Uterus (tissue), 4 donors: ENCODE data around the gene C5. TPM values are rescaled to one million over a fixed set of nuclear protein-coding genes. Genes with fewer than 3 reads are reported as not detected.

Experiments used
- DNase-seq, 2 donors: peaks; one replicate each; pipeline ENCODE4 v3.0.0-alpha.2; 2019 to 2020
- H3K27ac ChIP-seq, 2 donors: fragments of 200-600 bp; sonication (generic); 1 replicate in 1 of 2; 2 replicates in 1 of 2; pipeline ENCODE4 v1.5.1; 2016 to 2018
- H3K27me3 ChIP-seq, 2 donors: fragments of 200-600 bp; sonication (generic); one replicate each; pipeline ENCODE4 v1.5.1; 2018 to 2019; ENCODE audit warnings: control low read depth in 1 of 2
- H3K36me3 ChIP-seq, 2 donors: fragments of 200-600 bp; sonication (generic); one replicate each; pipeline ENCODE4 v1.5.1; 2019; ENCODE audit warnings: control low read depth in 1 of 2
- H3K4me1 ChIP-seq, 2 donors: fragments of 200-600 bp; sonication (generic); one replicate each; pipeline ENCODE4 v1.5.1; 2018 to 2019; ENCODE audit warnings: control low read depth in 1 of 2
- H3K4me3 ChIP-seq, 2 donors: fragments of 200-600 bp; sonication (generic); 1 replicate in 1 of 2; 2 replicates in 1 of 2; pipeline ENCODE4 v1.5.1; 2018 to 2019; ENCODE audit warnings: mild to moderate bottlenecking in 1 of 2
- H3K9me3 ChIP-seq, 2 donors: fragments of 200-600 bp; sonication (generic); one replicate each; pipeline ENCODE4 v1.5.1; 2019; ENCODE audit warnings: control low read depth in 1 of 2
- POLR2A ChIP-seq, 2 donors: fragments of 450-650 bp; IDR thresholded peaks; one replicate each; pipeline ENCODE4 v1.6.1; 2016; ENCODE audit warnings: antibody characterized with exemption in 2 of 2, mild to moderate bottlenecking in 1 of 2, moderate library complexity in 1 of 2
- intact Hi-C: fragments of 100-400 bp; cut with DNase I; formaldehyde crosslinking; loops from one replicate; pipeline ENCODE4 v1.15.1; 2023; ENCODE audit warnings: low total_unique reads
- total RNA-seq, 4 donors: library from RNA; depleted of rRNA in 3 of 4; stranded (reverse); fragments of >200 nt in 3 of 4; gene quantifications; one replicate each; pipeline versions ENCODE4 v1.1.0 to v1.2.4, GENCODE V29; 2014 to 2023
- TF ChIP-seq, protein P1 (sequence below), 4 experiments: fragments of 200-600 bp in 2 of 4; fragments of 450-650 bp in 2 of 4; sonication (generic) in 2 of 4; IDR thresholded peaks; one replicate each; pipeline ENCODE4 v1.5.1; 2016 to 2019; ENCODE audit warnings: antibody characterized with exemption in 4 of 4, mild to moderate bottlenecking in 2 of 4, moderate library complexity in 1 of 4
- donor health status: DM: yes; HTN: yes; CAD: no.

Gene C5
- total RNA-seq, 4 donors from 2014 or later = 2.1 to 37.1 (median 10.3) TPM

- H3K4me1 ChIP-seq = peaks cover 0 to 4% of the 10 kb centered on the region in 2 donors
Observed at GRCh38 chr9:120916588-120916987, 133.5 kb downstream of the C5 start.

DNA sequence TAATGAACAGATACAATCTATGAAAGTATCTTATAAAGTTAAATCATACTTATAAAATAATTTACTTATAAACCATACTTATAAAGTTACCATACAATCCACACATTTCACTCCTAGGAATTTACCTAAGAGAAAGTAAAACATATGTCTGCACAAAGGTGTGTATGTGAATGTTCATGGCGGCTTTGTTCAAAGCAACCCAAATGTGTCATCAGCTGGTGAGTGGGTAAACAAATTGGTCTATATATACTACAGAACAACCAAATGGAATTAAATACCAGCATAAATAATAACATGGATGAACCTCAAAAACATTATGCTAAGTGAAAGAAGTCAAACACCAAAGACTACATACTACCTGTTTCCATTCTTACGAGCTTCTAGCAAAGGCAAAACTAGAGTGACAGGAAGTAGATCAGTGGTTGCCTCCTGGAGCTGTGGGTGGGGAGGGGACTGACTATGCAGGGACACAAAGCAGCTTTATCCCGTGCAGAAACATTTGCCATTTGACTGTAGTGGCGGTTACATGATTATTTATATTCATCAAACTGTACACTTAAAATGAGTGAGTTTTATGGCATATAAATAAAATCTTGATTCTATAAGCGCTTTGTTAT, 134.1 kb downstream of the C5 start:
- DNase-seq = no peak
- no peak for TF ChIP-seq POLR2A (IDR thresholded peaks at IDR 0.05)
- TF ChIP-seq, protein P1, sequence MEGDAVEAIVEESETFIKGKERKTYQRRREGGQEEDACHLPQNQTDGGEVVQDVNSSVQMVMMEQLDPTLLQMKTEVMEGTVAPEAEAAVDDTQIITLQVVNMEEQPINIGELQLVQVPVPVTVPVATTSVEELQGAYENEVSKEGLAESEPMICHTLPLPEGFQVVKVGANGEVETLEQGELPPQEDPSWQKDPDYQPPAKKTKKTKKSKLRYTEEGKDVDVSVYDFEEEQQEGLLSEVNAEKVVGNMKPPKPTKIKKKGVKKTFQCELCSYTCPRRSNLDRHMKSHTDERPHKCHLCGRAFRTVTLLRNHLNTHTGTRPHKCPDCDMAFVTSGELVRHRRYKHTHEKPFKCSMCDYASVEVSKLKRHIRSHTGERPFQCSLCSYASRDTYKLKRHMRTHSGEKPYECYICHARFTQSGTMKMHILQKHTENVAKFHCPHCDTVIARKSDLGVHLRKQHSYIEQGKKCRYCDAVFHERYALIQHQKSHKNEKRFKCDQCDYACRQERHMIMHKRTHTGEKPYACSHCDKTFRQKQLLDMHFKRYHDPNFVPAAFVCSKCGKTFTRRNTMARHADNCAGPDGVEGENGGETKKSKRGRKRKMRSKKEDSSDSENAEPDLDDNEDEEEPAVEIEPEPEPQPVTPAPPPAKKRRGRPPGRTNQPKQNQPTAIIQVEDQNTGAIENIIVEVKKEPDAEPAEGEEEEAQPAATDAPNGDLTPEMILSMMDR (IDR thresholded peaks at IDR 0.05) = no peak
- H3K9me3 ChIP-seq = no peaks in the 10 kb centered on the region
- no peaks in the 10 kb centered on the region for H3K36me3 ChIP-seq
- H3K4me1 ChIP-seq = peaks cover 0 to 4% of the 10 kb centered on the region in 2 donors
- no peak overlapping the region for H3K4me3 ChIP-seq
- peak overlapping the region; percentile 62 to 65 for H3K27ac ChIP-seq
- no peaks in the 10 kb centered on the region for H3K27me3 ChIP-seq
- intact Hi-C loops = no loop called here

More at GRCh38 chr9:120916588-120916987, 133.5 kb downstream of the C5 start:
- peak overlapping the region; percentile 62 to 65 for H3K27ac ChIP-seq
- TF ChIP-seq, protein P1 (IDR thresholded peaks at IDR 0.05) = peak in 3 of 4 experiments; percentile 23 to 40 (median 38)
- no peak for TF ChIP-seq POLR2A (IDR thresholded peaks at IDR 0.05)
- H3K27me3 ChIP-seq = no peaks in the 10 kb centered on the region
- peak; percentile 83 for DNase-seq
- H3K9me3 ChIP-seq = no peaks in the 10 kb centered on the region
- intact Hi-C loops = no loop called here
- H3K36me3 ChIP-seq = no peaks in the 10 kb centered on the region
- H3K4me3 ChIP-seq = no peak overlapping the region

GRCh38 chr9:120914953-120915352, 135.1 kb downstream of the C5 start:
- Histone ChIP-seq H3K4me3 (no peak overlapping the region), H3K27me3 (no peaks in the 10 kb centered on the region), H3K36me3 (no peaks in the 10 kb centered on the region), H3K27ac (no peak overlapping the region), H3K4me1 (peaks cover 0 to 4% of the 10 kb centered on the region in 2 donors), H3K9me3 (no peaks in the 10 kb centered on the region)
- intact Hi-C loops = no loop called here
- DNase-seq = no peak
- no peak for TF ChIP-seq POLR2A (IDR thresholded peaks at IDR 0.05)
- TF ChIP-seq, protein P1 (IDR thresholded peaks at IDR 0.05) = no peak

DNA sequence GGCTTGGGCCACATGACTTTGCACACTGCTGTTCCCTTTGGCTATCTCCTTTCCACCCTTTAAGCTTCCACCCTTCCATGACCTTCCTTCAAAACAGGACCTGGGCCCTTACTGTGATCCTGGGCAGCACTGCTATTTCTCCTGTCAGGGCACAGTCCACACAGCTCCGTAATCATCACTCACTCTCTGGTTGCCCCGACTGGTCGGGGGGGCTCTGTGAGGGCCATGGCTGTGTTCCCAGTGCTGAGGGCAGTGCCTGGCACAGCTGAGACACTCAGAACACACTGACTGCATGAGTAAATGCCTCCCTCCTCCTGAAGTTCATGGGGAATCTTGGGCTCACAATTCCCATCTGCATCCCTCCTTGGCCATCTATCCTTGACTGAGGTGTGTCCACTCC, 135.7 kb downstream of the C5 start:
- no peak for DNase-seq
- peaks cover 0 to 4% of the 10 kb centered on the region in 2 donors for H3K4me1 ChIP-seq

GRCh38 chr9:120913647-120914264, 136.3 kb downstream of the C5 start:
- Histone ChIP-seq H3K27ac (no peak overlapping the region), H3K27me3 (no peaks in the 10 kb centered on the region), H3K9me3 (no peaks in the 10 kb centered on the region), H3K4me3 (no peak overlapping the region), H3K36me3 (no peaks in the 10 kb centered on the region), H3K4me1 (peaks cover 0 to 4% of the 10 kb centered on the region in 2 donors)
- TF ChIP-seq, protein P1 (IDR thresholded peaks at IDR 0.05) = no peak
- TF ChIP-seq POLR2A (IDR thresholded peaks at IDR 0.05) = no peak
- DNase-seq = no peak
- intact Hi-C loops = no loop called here

More for the DNA sequence above, 135.7 kb downstream of the C5 start:
- TF ChIP-seq, protein P1 (IDR thresholded peaks at IDR 0.05) = no peak
- no peak for TF ChIP-seq POLR2A (IDR thresholded peaks at IDR 0.05)
- no peaks in the 10 kb centered on the region for H3K9me3 ChIP-seq
- no peaks in the 10 kb centered on the region for H3K36me3 ChIP-seq
- no peak overlapping the region for H3K4me3 ChIP-seq
- intact Hi-C loops = no loop called here
- no peak overlapping the region for H3K27ac ChIP-seq
- H3K27me3 ChIP-seq = no peaks in the 10 kb centered on the region
